ENCODE data around the gene ASCC2. TPM values are rescaled to one million over a fixed set of nuclear protein-coding genes. Genes with fewer than 3 reads are reported as not detected.

ASCC2 gene
- total and polyA plus RNA-seq, 4 donors: 34.6 to 43.7 (median 38.7) TPM

GRCh38 chr22:29855611-29856181, 17.6 kb upstream of the ASCC2 start:
- Histone ChIP-seq H3K4me1 (ENCODE audit: control insufficient read depth in 4 of 4, insufficient read depth in 4 of 4, low read length in 3 of 4) (no peaks in the 10 kb centered on the region), H3K27me3 (ENCODE audit: control insufficient read depth in 4 of 4, insufficient read depth in 4 of 4, low read length in 3 of 4) (no peaks in the 10 kb centered on the region), H3K9ac (ENCODE audit: low read depth in 1 of 2, low read length in 2 of 2) (no peak overlapping the region), H3K36me3 (ENCODE audit: control insufficient read depth in 4 of 4, insufficient read depth in 3 of 4, low read depth in 1 of 4, low read length in 3 of 4) (no peaks in the 10 kb centered on the region), H3K27ac (ENCODE audit: low read depth in 1 of 2, low read length in 2 of 2) (no peak overlapping the region), H3K4me3 (ENCODE audit: low read depth in 1 of 3, low read length in 3 of 3) (no peak overlapping the region), H3K9me3 (ENCODE audit: control insufficient read depth in 4 of 4, low read length in 3 of 4) (no peaks in the 10 kb centered on the region)
- WGBS: 72% methylated on average over 10 of the region's 10 CpGs
- TF ChIP-seq ATF3 (IDR thresholded peaks at IDR 0.05): no peak
- no peak for TF ChIP-seq HNF4A (conservative IDR thresholded peaks at IDR 0.05)
- no peak for TF ChIP-seq CTCF (IDR thresholded peaks at IDR 0.05; ENCODE audit: low read depth, low read length, missing input control)
- no peak for TF ChIP-seq SP1 (IDR thresholded peaks at IDR 0.05)
- no peak for TF ChIP-seq JUND (IDR thresholded peaks at IDR 0.05)
- no peak for TF ChIP-seq NR2F2 (IDR thresholded peaks at IDR 0.05)
- no peak for TF ChIP-seq FOXA2 (IDR thresholded peaks at IDR 0.05)
- no peak for TF ChIP-seq TAF1 (conservative IDR thresholded peaks at IDR 0.05)
- no peak for TF ChIP-seq RXRA (IDR thresholded peaks at IDR 0.05)
- no peak for TF ChIP-seq ZBTB33 (IDR thresholded peaks at IDR 0.05)
- no peak for TF ChIP-seq HNF4G (IDR thresholded peaks at IDR 0.05)
- TF ChIP-seq GABPA (IDR thresholded peaks at IDR 0.05 in 1 of 2, conservative IDR thresholded peaks at IDR 0.05 in 1 of 2): no peak
- TF ChIP-seq MAX (IDR thresholded peaks at IDR 0.05): no peak
- no peak for TF ChIP-seq FOXA1 (IDR thresholded peaks at IDR 0.05)
- no peak for TF ChIP-seq RAD21 (IDR thresholded peaks at IDR 0.05)
- no peak for TF ChIP-seq REST (IDR thresholded peaks at IDR 0.05)
- TF ChIP-seq YY1 (IDR thresholded peaks at IDR 0.05): no peak
- no peak for TF ChIP-seq EGR1 (IDR thresholded peaks at IDR 0.05; ENCODE audit: low read depth in 2 of 2)
- DNase-seq (ENCODE audit: low spot score): no peak
